ENCODE measurements around the gene MGAT5. TPM values are rescaled to one million over a fixed set of nuclear protein-coding genes. Genes with fewer than 3 reads are reported as not detected.

Gene MGAT5
- polyA plus RNA-seq, 1 experiment, result 115 TPM

DNA sequence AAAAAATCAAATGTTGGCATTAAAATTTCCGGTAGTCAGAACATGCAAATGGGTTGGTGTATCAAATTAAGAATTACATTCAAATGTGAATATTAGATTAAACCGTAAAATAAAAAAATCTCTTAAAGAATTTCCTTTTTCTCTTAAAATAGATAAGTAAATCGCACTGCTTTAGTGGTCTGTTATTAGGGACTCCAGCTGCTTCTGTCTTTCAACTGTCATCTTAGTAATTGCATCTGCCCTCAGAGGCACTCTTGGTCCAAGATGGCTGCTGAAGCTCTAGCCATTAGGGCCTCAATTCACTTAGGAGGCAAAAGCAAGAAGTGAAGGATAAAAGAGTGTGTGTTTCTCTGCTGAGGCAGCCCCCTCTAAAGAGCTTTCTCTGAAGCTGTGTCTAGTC is 132.4 kb downstream of the MGAT5 start:
- ChIA-PET CTCF (no interaction called here), POLR2A (no interaction called here)
- H3K9me3 ChIP-seq (ENCODE audit: control insufficient read depth, insufficient read depth, low read length), result no peaks in the 10 kb centered on the region
- TF ChIP-seq, protein P1, sequence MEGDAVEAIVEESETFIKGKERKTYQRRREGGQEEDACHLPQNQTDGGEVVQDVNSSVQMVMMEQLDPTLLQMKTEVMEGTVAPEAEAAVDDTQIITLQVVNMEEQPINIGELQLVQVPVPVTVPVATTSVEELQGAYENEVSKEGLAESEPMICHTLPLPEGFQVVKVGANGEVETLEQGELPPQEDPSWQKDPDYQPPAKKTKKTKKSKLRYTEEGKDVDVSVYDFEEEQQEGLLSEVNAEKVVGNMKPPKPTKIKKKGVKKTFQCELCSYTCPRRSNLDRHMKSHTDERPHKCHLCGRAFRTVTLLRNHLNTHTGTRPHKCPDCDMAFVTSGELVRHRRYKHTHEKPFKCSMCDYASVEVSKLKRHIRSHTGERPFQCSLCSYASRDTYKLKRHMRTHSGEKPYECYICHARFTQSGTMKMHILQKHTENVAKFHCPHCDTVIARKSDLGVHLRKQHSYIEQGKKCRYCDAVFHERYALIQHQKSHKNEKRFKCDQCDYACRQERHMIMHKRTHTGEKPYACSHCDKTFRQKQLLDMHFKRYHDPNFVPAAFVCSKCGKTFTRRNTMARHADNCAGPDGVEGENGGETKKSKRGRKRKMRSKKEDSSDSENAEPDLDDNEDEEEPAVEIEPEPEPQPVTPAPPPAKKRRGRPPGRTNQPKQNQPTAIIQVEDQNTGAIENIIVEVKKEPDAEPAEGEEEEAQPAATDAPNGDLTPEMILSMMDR (IDR thresholded peaks at IDR 0.05; ENCODE audit: low read depth, low read length), result no peak
- no peak overlapping the region for H3K4me3 ChIP-seq (ENCODE audit: low read depth, low read length)
- no peak for DNase-seq (ENCODE audit: low read depth, low spot score)
- no peak overlapping the region for H3K27ac ChIP-seq (ENCODE audit: low read depth, low read length)
- H3K27me3 ChIP-seq (ENCODE audit: control insufficient read depth, insufficient read depth, low read length), result no peaks in the 10 kb centered on the region

- DNase-seq (ENCODE audit: low read depth, low spot score), result no peak
- ChIA-PET CTCF (no interaction called here), POLR2A (no interaction called here)
- H3K4me3 ChIP-seq (ENCODE audit: low read depth, low read length), result no peak overlapping the region
- TF ChIP-seq, protein P1 (IDR thresholded peaks at IDR 0.05; ENCODE audit: low read depth, low read length), result no peak
- H3K27me3 ChIP-seq (ENCODE audit: control insufficient read depth, insufficient read depth, low read length), result no peaks in the 10 kb centered on the region
- H3K9me3 ChIP-seq (ENCODE audit: control insufficient read depth, insufficient read depth, low read length), result no peaks in the 10 kb centered on the region
- H3K27ac ChIP-seq (ENCODE audit: low read depth, low read length), result no peak overlapping the region
Observed at GRCh38 chr2:134389381-134389780, 135.5 kb downstream of the MGAT5 start.

- TF ChIP-seq, protein P1 (IDR thresholded peaks at IDR 0.05; ENCODE audit: low read depth, low read length), result no peak
- no peak for DNase-seq (ENCODE audit: low read depth, low spot score)
- H3K27me3 ChIP-seq (ENCODE audit: control insufficient read depth, insufficient read depth, low read length), result no peaks in the 10 kb centered on the region
- ChIA-PET POLR2A (interaction anchor here (1.0 kb wide), 1 partner anchor 17 kb away, joined by 3 read pairs; no protein-coding TSS in a partner anchor), CTCF (no interaction called here)
- no peak overlapping the region for H3K27ac ChIP-seq (ENCODE audit: low read depth, low read length)
- H3K4me3 ChIP-seq (ENCODE audit: low read depth, low read length), result no peak overlapping the region
- H3K9me3 ChIP-seq (ENCODE audit: control insufficient read depth, insufficient read depth, low read length), result no peaks in the 10 kb centered on the region
Observed at GRCh38 chr2:134391751-134392160, 137.9 kb downstream of the MGAT5 start.

DNA sequence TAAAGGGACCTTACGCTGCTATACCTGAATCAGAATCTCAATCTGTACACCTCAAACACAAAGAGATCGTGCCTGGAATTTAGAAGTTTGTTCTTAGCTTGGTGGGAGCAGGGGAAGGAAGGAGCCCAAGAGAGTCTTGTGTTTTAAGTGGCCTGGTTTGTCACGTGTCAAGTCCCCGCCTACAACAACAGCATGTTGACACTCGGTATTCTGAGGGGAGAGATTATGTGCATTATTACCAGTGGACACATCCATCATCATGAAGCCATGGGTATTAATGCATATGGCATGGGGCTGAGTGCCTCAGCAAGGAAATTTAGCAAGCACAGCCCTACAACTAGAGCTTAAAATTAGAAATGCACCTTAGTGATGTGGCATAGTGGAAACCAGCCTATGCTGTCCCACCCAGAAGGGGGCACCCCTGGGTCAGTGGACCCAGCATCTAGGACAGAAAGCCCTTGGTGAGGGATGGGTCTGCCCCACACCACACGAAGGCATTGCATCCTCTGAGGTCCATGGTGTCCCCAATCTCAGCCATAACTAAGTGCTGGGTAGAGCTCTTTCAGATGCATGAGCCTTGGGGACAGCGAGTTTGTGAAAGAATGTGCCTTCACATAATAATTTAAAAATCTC is 138.7 kb downstream of the MGAT5 start:
- DNase-seq (ENCODE audit: low read depth, low spot score), result no peak
- H3K9me3 ChIP-seq (ENCODE audit: control insufficient read depth, insufficient read depth, low read length), result no peaks in the 10 kb centered on the region
- ChIA-PET POLR2A (interaction anchor here (1.0 kb wide), 1 partner anchor 16 kb away, joined by 3 read pairs; no protein-coding TSS in a partner anchor), CTCF (interaction anchor here (1.4 kb wide), 1 partner anchor 9 kb away, joined by 3 read pairs; no protein-coding TSS in a partner anchor)
- H3K27ac ChIP-seq (ENCODE audit: low read depth, low read length), result no peak overlapping the region
- H3K27me3 ChIP-seq (ENCODE audit: control insufficient read depth, insufficient read depth, low read length), result no peaks in the 10 kb centered on the region
- TF ChIP-seq, protein P1 (IDR thresholded peaks at IDR 0.05; ENCODE audit: low read depth, low read length), result no peak; the same call in 1 of the 2 replicates
- H3K4me3 ChIP-seq (ENCODE audit: low read depth, low read length), result no peak overlapping the region

GRCh38 chr2:134393075-134393461 is 139.2 kb downstream of the MGAT5 start:
- Histone ChIP-seq H3K9me3 (ENCODE audit: control insufficient read depth, insufficient read depth, low read length) (no peaks in the 10 kb centered on the region), H3K27me3 (ENCODE audit: control insufficient read depth, insufficient read depth, low read length) (no peaks in the 10 kb centered on the region), H3K27ac (ENCODE audit: low read depth, low read length) (no peak overlapping the region), H3K4me3 (ENCODE audit: low read depth, low read length) (no peak overlapping the region)
- DNase-seq (ENCODE audit: low read depth, low spot score), result no peak
- TF ChIP-seq, protein P1 (IDR thresholded peaks at IDR 0.05; ENCODE audit: low read depth, low read length), result no peak
- POLR2A ChIA-PET, result no interaction called here
- CTCF ChIA-PET, result interaction anchor here (1.4 kb wide), 1 partner anchor 9 kb away, joined by 3 read pairs; no protein-coding TSS in a partner anchor
